GM13977 (cell line): ENCODE results near the gene MAML3.

Experiments
- DNase-seq: peaks from one replicate; pipeline ENCODE4 v3.0.0; 2012; ENCODE audit warnings: low spot score
- CTCF ChIP-seq: IDR thresholded peaks from 2 replicates; pipeline ENCODE4 v1.5.1; 2012; ENCODE audit warnings: mild to moderate bottlenecking, control low read depth; ENCODE audit not compliant: insufficient read depth; ENCODE audit errors: extremely low read depth, missing control alignments
- in situ Hi-C: fragments of 300-500 bp; cut with MboI; formaldehyde crosslinking; loops from one replicate; pipeline ENCODE4 v1.12.0; 2022; ENCODE audit warnings: low sequenced_read_pairs, low pct_unique_long_range_greater_than_20kb, mixed read lengths, inconsistent platforms; ENCODE audit not compliant: unreplicated experiment

Gene MAML3

GRCh38 chr4:139689093-139689722 is 464.8 kb downstream of the MAML3 start:
- no peak for DNase-seq
- no peak for TF ChIP-seq CTCF
- in situ Hi-C loops, result no loop called here

GRCh38 chr4:139686988-139687387 is 467.0 kb downstream of the MAML3 start:
- TF ChIP-seq CTCF, result no peak
- no peak for DNase-seq
- in situ Hi-C loops, result no loop called here

GRCh38 chr4:139686130-139686529 is 467.9 kb downstream of the MAML3 start:
- in situ Hi-C loops, result no loop called here
- TF ChIP-seq CTCF, result no peak
- DNase-seq, result no peak

- no peak for TF ChIP-seq CTCF
- in situ Hi-C loops, result no loop called here
- no peak for DNase-seq
These were observed 468.8 kb downstream of the MAML3 start for GRCh38 chr4:139685180-139685579.

- no peak for TF ChIP-seq CTCF
- no peak for DNase-seq
- in situ Hi-C loops, result no loop called here
These were observed 469.6 kb downstream of the MAML3 start for GRCh38 chr4:139684351-139684750.

GRCh38 chr4:139682741-139683151 is 471.2 kb downstream of the MAML3 start:
- TF ChIP-seq CTCF, result no peak
- in situ Hi-C loops, result no loop called here
- DNase-seq, result no peak
